OCI-LY1 (cell line): ENCODE measurements around the gene BET1.

ENCODE experiments used
- H2AFZ ChIP-seq: fragments of 200-600 bp; sonication (generic), shearing (Covaris generic); 2 replicates; pipeline ENCODE4 v1.6.0; 2014; ENCODE audit warnings: antibody characterized with exemption, mild to moderate bottlenecking, low read length
- H3F3A ChIP-seq: fragments of 200-600 bp; sonication (generic), shearing (Covaris generic); 2 replicates; pipeline ENCODE4 v1.6.0; 2014; ENCODE audit warnings: mild to moderate bottlenecking, antibody characterized with exemption, low read length, moderate library complexity; ENCODE audit not compliant: insufficient read depth
- H3K27ac ChIP-seq: fragments of 200-600 bp; sonication (generic); 2 replicates; pipeline ENCODE4 v1.5.1; 2014; ENCODE audit warnings: low read length, mixed run types, mild to moderate bottlenecking, low read depth; ENCODE audit not compliant: poor library complexity, severe bottlenecking
- H3K27me3 ChIP-seq: fragments of 200-600 bp; sonication (generic); 2 replicates; pipeline ENCODE4 v1.6.0; 2014; ENCODE audit warnings: antibody characterized with exemption, mild to moderate bottlenecking, low read length, moderate library complexity; ENCODE audit not compliant: insufficient read depth
- H3K36me3 ChIP-seq: fragments of 200-600 bp; sonication (generic); 2 replicates; pipeline ENCODE4 v1.6.1; 2014; ENCODE audit warnings: mild to moderate bottlenecking, antibody characterized with exemption, low read length, moderate library complexity, mixed read lengths; ENCODE audit not compliant: insufficient read depth
- H3K4me1 ChIP-seq: fragments of 200-600 bp; sonication (generic); 2 replicates; pipeline ENCODE4 v1.5.1; 2014; ENCODE audit warnings: mild to moderate bottlenecking, low read length, moderate library complexity; ENCODE audit not compliant: insufficient read depth, severe bottlenecking
- H3K4me2 ChIP-seq: fragments of 200-600 bp; sonication (generic), shearing (Covaris generic); 2 replicates; pipeline ENCODE4 v1.6.1; 2014; ENCODE audit warnings: low read length
- H3K4me3 ChIP-seq: fragments of 200-600 bp; sonication (generic); 2 replicates; pipeline ENCODE4 v1.5.1; 2014; ENCODE audit warnings: low read length, low read depth, mild to moderate bottlenecking, mixed read lengths; ENCODE audit not compliant: poor library complexity, severe bottlenecking
- H3K79me2 ChIP-seq: fragments of 200-600 bp; shearing (Covaris generic); 2 replicates; pipeline ENCODE4 v1.6.1; 2016; ENCODE audit warnings: mixed run types, low read length, mixed read lengths; ENCODE audit not compliant: insufficient read depth
- H3K9ac ChIP-seq: fragments of 200-600 bp; sonication (generic), shearing (Covaris generic); 2 replicates; pipeline ENCODE4 v1.6.1; 2014; ENCODE audit warnings: mild to moderate bottlenecking, low read length, mixed read lengths
- H3K9me2 ChIP-seq: fragments of 200-600 bp; sonication (generic), shearing (Covaris generic); 2 replicates; pipeline ENCODE4 v1.6.1; 2014; ENCODE audit warnings: low read depth, mild to moderate bottlenecking, low read length, mixed read lengths
- H3K9me3 ChIP-seq: fragments of 200-600 bp; shearing (Covaris generic); 2 replicates; pipeline ENCODE4 v1.6.1; 2014; ENCODE audit warnings: low read length, mixed read lengths
- H4K20me1 ChIP-seq: fragments of 200-600 bp; sonication (generic), shearing (Covaris generic); 2 replicates; pipeline ENCODE4 v1.6.0; 2016; ENCODE audit warnings: mild to moderate bottlenecking, low read length; ENCODE audit not compliant: insufficient read depth
- EZH2 ChIP-seq: fragments of 200-600 bp; sonication (generic), shearing (Covaris generic); IDR thresholded peaks from 2 replicates; pipeline ENCODE4 v1.8.0; 2017; ENCODE audit warnings: borderline replicate concordance, mixed run types, mild to moderate bottlenecking, antibody characterized with exemption, low read length, moderate library complexity, mixed read lengths
- TF ChIP-seq, protein P1 (sequence below): fragments of 200-600 bp; sonication (generic), shearing (Covaris generic); IDR thresholded peaks from 2 replicates; pipeline ENCODE4 v1.5.1; 2017; ENCODE audit warnings: mild to moderate bottlenecking, antibody characterized with exemption, low read length, moderate library complexity, mixed read lengths

BET1 gene

DNA sequence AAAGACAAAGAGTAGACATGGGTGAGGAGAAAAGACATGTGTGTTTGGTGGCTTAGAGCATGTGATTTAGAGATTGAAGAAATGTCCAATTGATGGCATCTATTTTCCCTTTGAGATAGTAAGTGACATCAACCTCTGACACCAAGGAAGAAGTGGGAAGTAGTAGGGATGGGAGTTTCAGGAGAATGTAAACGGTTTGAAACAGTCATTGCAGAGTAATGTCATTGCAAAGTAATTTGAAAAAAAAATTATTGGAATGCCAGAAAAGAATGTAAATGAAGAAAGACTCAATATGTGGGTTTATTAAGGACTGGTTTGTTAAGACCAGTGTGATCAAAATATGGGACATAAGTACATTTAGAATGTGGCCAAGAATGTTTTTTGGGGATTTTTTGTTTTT is 56.0 kb downstream of the BET1 start:
- no peaks in the 10 kb centered on the region for H3F3A ChIP-seq
- H3K27ac ChIP-seq: no peak overlapping the region
- peaks cover 4% of the 10 kb centered on the region for H3K4me1 ChIP-seq
- TF ChIP-seq, protein P1, sequence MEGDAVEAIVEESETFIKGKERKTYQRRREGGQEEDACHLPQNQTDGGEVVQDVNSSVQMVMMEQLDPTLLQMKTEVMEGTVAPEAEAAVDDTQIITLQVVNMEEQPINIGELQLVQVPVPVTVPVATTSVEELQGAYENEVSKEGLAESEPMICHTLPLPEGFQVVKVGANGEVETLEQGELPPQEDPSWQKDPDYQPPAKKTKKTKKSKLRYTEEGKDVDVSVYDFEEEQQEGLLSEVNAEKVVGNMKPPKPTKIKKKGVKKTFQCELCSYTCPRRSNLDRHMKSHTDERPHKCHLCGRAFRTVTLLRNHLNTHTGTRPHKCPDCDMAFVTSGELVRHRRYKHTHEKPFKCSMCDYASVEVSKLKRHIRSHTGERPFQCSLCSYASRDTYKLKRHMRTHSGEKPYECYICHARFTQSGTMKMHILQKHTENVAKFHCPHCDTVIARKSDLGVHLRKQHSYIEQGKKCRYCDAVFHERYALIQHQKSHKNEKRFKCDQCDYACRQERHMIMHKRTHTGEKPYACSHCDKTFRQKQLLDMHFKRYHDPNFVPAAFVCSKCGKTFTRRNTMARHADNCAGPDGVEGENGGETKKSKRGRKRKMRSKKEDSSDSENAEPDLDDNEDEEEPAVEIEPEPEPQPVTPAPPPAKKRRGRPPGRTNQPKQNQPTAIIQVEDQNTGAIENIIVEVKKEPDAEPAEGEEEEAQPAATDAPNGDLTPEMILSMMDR: no peak
- TF ChIP-seq EZH2: no peak
- H3K4me2 ChIP-seq: no peak overlapping the region
- no peaks in the 10 kb centered on the region for H3K9me2 ChIP-seq
- no peaks in the 10 kb centered on the region for H4K20me1 ChIP-seq
- no peaks in the 10 kb centered on the region for H3K79me2 ChIP-seq
- H2AFZ ChIP-seq: no peak overlapping the region
- H3K36me3 ChIP-seq: no peaks in the 10 kb centered on the region
- no peaks in the 10 kb centered on the region for H3K9me3 ChIP-seq
- H3K4me3 ChIP-seq: no peak overlapping the region
- no peak overlapping the region for H3K9ac ChIP-seq
- H3K27me3 ChIP-seq: no peaks in the 10 kb centered on the region

DNA sequence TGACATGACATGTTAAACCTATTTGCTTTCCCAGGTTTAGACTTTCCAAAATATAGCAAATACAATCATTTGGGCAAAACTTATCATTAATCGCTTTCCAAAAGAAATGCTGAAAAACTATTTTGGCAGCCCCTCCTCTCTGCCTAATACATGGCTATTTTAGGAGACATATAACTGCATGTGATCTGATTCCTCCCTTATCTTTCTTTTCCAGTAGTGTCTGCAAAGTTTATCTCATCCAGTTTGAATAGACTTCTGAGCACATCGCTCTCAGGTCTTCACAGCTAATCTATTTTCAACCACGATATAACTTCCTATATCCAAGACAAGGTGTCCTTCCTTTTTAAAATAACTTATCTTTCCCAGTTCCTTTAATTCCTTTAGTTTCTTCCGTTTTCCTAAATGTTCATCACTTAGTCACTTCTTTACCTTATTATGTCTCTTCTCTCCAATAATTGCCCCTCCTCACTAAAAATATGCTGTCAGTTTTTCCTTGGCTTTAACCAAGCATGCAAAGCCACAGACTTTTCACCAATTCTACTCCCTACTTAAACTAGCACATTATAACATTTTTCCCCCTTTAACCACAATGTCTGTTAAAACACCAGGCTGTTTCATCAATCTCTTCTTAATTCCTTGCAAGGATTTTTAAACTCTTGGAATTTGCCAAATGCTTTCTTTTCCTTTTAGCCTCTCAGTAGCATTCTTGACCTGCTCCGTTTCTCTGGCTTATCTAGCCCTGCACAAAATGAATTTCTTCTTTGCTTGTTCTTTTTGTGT is 58.2 kb downstream of the BET1 start:
- Histone ChIP-seq H3K9me3 (no peaks in the 10 kb centered on the region), H2AFZ (no peak overlapping the region), H3K4me1 (peaks cover 4% of the 10 kb centered on the region), H3K27ac (no peak overlapping the region), H3K9me2 (no peaks in the 10 kb centered on the region), H3F3A (no peaks in the 10 kb centered on the region), H3K27me3 (no peaks in the 10 kb centered on the region), H3K4me3 (no peak overlapping the region), H3K36me3 (no peaks in the 10 kb centered on the region), H4K20me1 (no peaks in the 10 kb centered on the region), H3K4me2 (no peak overlapping the region), H3K9ac (no peak overlapping the region), H3K79me2 (no peaks in the 10 kb centered on the region)
- TF ChIP-seq, protein P1: no peak
- no peak for TF ChIP-seq EZH2

DNA sequence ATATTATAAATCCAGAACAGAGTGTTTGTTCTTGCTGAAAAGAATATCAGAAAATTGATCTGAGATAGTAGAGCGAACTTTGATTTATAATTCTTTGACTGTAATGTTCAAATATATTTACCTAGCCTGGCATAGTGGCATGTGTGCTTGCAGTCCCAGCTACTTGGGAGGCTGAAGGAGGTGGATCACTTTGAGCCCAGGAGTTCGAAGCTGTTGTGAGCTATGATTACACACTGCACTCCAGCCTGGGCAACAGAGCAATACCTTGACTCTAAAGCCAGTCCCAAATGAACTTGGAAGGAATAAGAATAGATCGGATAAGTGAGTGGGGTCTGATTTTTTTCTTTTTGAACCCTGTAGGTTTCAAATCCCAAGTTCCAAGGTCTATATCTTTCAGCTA is 59.1 kb downstream of the BET1 start:
- peaks cover 4% of the 10 kb centered on the region for H3K4me1 ChIP-seq
- H4K20me1 ChIP-seq: no peaks in the 10 kb centered on the region
- H3K9me2 ChIP-seq: no peaks in the 10 kb centered on the region
- H3F3A ChIP-seq: no peaks in the 10 kb centered on the region
- H3K9me3 ChIP-seq: no peaks in the 10 kb centered on the region
- H3K9ac ChIP-seq: no peak overlapping the region
- H3K27ac ChIP-seq: no peak overlapping the region
- TF ChIP-seq, protein P1: no peak
- H3K4me3 ChIP-seq: no peak overlapping the region
- no peaks in the 10 kb centered on the region for H3K79me2 ChIP-seq
- no peaks in the 10 kb centered on the region for H3K27me3 ChIP-seq
- H3K4me2 ChIP-seq: no peak overlapping the region
- H3K36me3 ChIP-seq: no peaks in the 10 kb centered on the region
- no peak overlapping the region for H2AFZ ChIP-seq
